MM.1S (cell line): ENCODE data around the gene EXOC3L4.

Experiments
- DNase-seq: peaks from one replicate; pipeline ENCODE4 v3.0.0-alpha.2; 2015
- H2AFZ ChIP-seq: fragments of 300-600 bp; sonication (generic); 2 replicates; pipeline ENCODE4 v1.6.0; 2016; ENCODE audit warnings: antibody characterized with exemption, low read length
- H3F3A ChIP-seq: fragments of 300-600 bp; sonication (generic); 2 replicates; pipeline ENCODE4 v1.6.1; 2016; ENCODE audit warnings: mild to moderate bottlenecking, antibody characterized with exemption, low read length, moderate library complexity, mixed read lengths; ENCODE audit not compliant: insufficient read depth
- H3K27ac ChIP-seq: fragments of 300-600 bp; sonication (generic); 2 replicates; pipeline ENCODE4 v1.5.1; 2016; ENCODE audit warnings: mild to moderate bottlenecking, low read length
- H3K27me3 ChIP-seq: fragments of 300-600 bp; sonication (generic); replicated peaks from 2 replicates; pipeline ENCODE4 v1.6.0; 2016; ENCODE audit warnings: low read length; ENCODE audit not compliant: insufficient read depth
- H3K36me3 ChIP-seq: fragments of 300-600 bp; sonication (generic); replicated peaks from 2 replicates; pipeline ENCODE4 v1.6.1; 2016; ENCODE audit warnings: mild to moderate bottlenecking, low read length, mixed read lengths; ENCODE audit not compliant: insufficient read depth
- H3K4me1 ChIP-seq: fragments of 300-600 bp; sonication (generic); 2 replicates; pipeline ENCODE4 v1.6.1; 2016; ENCODE audit warnings: low read length, mixed read lengths
- H3K4me2 ChIP-seq: fragments of 300-600 bp; sonication (generic); 2 replicates; pipeline ENCODE4 v1.6.0; 2016; ENCODE audit warnings: low read depth, low read length
- H3K4me3 ChIP-seq: fragments of 300-600 bp; sonication (generic); 2 replicates; pipeline ENCODE4 v1.5.1; 2016; ENCODE audit warnings: low read length, mixed read lengths
- H3K79me2 ChIP-seq: fragments of 300-600 bp; sonication (generic); 2 replicates; pipeline ENCODE4 v1.6.1; 2016; ENCODE audit warnings: mixed run types, low read length, mixed read lengths
- H3K9ac ChIP-seq: fragments of 300-600 bp; sonication (generic); 2 replicates; pipeline ENCODE4 v1.6.1; 2016; ENCODE audit warnings: low read length, mixed read lengths
- H3K9me2 ChIP-seq: fragments of 300-600 bp; sonication (generic); replicated peaks from 2 replicates; pipeline ENCODE4 v1.6.1; 2016; ENCODE audit warnings: mild to moderate bottlenecking, low read length, mixed read lengths; ENCODE audit not compliant: insufficient read depth
- H3K9me3 ChIP-seq: fragments of 300-600 bp; sonication (generic); replicated peaks from 2 replicates; pipeline ENCODE4 v1.6.1; 2016; ENCODE audit warnings: mild to moderate bottlenecking, low read length, mixed read lengths; ENCODE audit not compliant: insufficient read depth
- H4K20me1 ChIP-seq: fragments of 300-600 bp; sonication (generic); 2 replicates; pipeline ENCODE4 v1.6.1; 2016; ENCODE audit warnings: mild to moderate bottlenecking, low read length, moderate library complexity, mixed read lengths; ENCODE audit not compliant: insufficient read depth
- EZH2 ChIP-seq: fragments of 300-600 bp; sonication (generic); optimal IDR thresholded peaks from 2 replicates; pipeline ENCODE3; 2017; ENCODE audit warnings: low read depth, mild to moderate bottlenecking, antibody characterized with exemption, low read length, mixed read lengths
- EZH2phosphoT487 ChIP-seq: fragments of 300-600 bp; sonication (generic); IDR thresholded peaks from 2 replicates; pipeline ENCODE4 v1.6.1; 2018; ENCODE audit warnings: antibody characterized with exemption, low read length
- TF ChIP-seq, protein P1 (sequence below): fragments of 300-600 bp; sonication (generic); IDR thresholded peaks from 2 replicates; pipeline ENCODE4 v1.5.1; 2016; ENCODE audit warnings: antibody characterized with exemption, low read length, mixed read lengths

Gene EXOC3L4

DNA sequence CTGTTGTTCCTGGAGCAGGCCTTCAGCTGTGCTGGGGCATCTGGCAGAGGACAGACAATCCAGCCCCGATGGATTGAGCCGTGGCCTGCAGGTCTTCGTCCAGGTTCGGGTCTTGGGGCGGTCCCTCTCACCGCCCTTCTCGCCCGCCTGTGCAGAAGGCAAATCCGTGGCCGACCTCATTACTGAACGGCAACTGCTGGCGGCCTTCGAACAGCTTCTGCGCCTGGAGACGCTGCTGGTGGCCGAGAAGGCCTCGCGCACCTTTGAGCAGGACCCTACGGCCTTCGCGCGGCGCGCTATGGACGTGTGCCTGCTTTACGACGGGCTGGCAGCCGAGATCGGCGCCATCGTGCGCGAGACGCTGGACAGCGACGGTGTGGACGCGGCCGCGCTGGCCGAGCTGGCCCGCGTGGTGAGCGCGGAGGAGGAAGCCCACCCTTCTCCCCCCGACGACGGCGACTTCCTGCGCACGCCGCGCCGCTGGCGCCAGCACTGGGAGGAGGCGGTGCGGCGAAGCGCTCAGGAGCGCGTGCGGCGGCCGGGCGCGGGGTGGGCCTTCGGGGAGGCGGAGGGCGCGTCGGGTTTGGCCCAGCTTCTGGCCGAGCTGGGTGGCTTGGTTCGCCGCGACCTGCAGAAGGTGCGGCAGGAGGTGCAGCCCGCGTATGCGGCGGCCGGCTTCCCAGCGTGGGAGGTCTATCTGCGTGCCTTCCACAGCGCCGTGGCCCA is 7.6 kb downstream of the EXOC3L4 start:
- Histone ChIP-seq H3K27ac (no peak overlapping the region), H3K4me2 (no peak overlapping the region), H4K20me1 (no peaks in the 10 kb centered on the region), H3K79me2 (no peaks in the 10 kb centered on the region), H3K9me2 (no peaks in the 10 kb centered on the region), H3K9ac (no peak overlapping the region), H3K36me3 (no peaks in the 10 kb centered on the region), H2AFZ (no peak overlapping the region), H3K4me3 (no peak overlapping the region), H3F3A (no peaks in the 10 kb centered on the region; the same call in 1 of the 2 replicates), H3K27me3 (peaks cover 8% of the 10 kb centered on the region; the same call in 1 of the 2 replicates), H3K4me1 (0 out of 2 replicates have a peak, but pooled peaks cover 5% of the 10 kb centered on the region), H3K9me3 (no peaks in the 10 kb centered on the region)
- no peak for DNase-seq
- TF ChIP-seq, protein P1, sequence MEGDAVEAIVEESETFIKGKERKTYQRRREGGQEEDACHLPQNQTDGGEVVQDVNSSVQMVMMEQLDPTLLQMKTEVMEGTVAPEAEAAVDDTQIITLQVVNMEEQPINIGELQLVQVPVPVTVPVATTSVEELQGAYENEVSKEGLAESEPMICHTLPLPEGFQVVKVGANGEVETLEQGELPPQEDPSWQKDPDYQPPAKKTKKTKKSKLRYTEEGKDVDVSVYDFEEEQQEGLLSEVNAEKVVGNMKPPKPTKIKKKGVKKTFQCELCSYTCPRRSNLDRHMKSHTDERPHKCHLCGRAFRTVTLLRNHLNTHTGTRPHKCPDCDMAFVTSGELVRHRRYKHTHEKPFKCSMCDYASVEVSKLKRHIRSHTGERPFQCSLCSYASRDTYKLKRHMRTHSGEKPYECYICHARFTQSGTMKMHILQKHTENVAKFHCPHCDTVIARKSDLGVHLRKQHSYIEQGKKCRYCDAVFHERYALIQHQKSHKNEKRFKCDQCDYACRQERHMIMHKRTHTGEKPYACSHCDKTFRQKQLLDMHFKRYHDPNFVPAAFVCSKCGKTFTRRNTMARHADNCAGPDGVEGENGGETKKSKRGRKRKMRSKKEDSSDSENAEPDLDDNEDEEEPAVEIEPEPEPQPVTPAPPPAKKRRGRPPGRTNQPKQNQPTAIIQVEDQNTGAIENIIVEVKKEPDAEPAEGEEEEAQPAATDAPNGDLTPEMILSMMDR: no peak
- TF ChIP-seq EZH2 (no peak), EZH2phosphoT487 (no peak)

DNA sequence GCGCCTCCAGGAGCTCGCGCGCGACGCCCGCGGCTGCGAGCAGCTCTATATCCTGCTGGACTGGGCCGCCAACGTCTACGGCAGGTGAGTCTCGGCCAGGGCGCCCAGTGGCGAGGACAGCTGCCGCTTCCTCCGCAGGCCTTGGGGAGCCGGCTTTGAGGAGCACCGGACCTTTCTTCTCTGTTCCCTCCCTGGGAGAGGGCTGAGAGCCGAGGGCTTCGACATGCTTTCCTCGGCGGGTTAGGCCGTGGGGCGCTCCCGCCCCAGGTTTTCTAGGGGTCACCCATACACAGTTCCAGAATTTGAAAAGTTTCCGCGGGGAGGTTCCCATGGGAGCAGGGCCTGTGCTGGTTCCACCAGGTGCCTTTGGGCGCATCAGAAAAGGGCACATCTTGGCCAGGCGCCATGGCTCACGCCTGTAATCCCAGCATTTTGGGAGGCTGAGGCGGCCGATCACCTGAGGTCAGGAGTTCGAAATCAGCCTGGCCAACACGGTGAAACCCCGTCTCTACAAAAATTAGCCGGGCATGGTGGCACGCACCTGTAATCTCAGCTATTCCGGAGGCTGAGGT is 8.2 kb downstream of the EXOC3L4 start:
- Histone ChIP-seq H3K4me3 (no peak overlapping the region), H3F3A (no peaks in the 10 kb centered on the region; the same call in 1 of the 2 replicates)
- no peak for DNase-seq

DNA sequence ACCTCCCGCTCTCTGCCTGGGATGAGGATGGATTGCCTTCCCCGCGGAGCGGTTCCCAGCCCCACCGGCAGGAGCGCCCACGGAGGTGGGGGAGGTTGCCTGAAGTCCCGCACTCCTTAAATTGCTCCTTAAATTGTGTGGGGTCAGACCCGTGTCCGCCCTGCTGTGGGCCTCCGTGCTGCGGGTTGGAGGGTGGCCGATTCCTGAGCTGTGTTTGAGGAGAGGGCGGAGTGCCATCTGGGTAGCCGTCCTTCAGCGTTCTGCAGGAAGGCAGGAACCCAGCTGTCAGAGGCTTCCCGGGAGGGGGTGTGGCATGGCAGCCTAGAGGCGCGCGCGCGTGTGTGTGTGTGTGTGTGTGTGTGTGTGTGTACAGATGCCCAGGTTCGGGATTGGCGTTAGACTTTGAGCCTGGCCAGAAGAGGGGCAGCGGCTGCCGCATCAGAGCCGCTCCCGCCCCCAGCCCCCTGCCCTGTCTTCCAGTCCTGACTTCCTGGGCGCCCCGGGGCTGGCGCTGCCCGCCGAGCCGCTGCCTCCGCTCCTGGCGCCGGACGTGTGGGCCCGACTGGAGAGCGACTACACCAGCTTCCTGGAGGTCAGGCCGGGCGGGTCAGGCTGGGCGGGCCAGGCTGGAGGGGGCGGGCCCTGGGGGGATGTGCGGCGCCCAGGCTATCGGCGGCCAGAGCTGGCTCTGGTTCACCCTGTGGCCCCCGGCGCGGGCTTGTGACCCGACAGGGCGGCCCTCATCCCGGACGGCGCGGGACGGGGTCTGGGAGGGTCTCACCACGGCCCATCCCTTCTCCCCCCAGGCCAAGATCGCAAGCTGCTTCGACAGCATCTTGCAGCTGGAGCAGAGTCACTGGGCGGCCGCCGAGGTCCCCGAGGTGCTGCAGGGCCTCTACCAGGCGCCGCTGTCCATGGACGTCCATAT is 9.2 kb downstream of the EXOC3L4 start:
- Histone ChIP-seq H3K79me2 (no peaks in the 10 kb centered on the region), H3K4me3 (no peak overlapping the region), H3K9me3 (no peaks in the 10 kb centered on the region), H4K20me1 (no peaks in the 10 kb centered on the region), H3K4me2 (no peak overlapping the region; the same call in 1 of the 2 replicates), H3K27ac (no peak overlapping the region), H3K9ac (no peak overlapping the region), H3K27me3 (peaks cover 8% of the 10 kb centered on the region; the same call in 1 of the 2 replicates), H3K36me3 (no peaks in the 10 kb centered on the region), H3F3A (no peaks in the 10 kb centered on the region; the same call in 1 of the 2 replicates), H3K9me2 (no peaks in the 10 kb centered on the region), H3K4me1 (0 out of 2 replicates have a peak, but pooled peaks cover 5% of the 10 kb centered on the region), H2AFZ (no peak overlapping the region)
- no peak for TF ChIP-seq EZH2
- DNase-seq: no peak

More for the DNA sequence above, 8.2 kb downstream of the EXOC3L4 start:
- Histone ChIP-seq H3K4me1 (0 out of 2 replicates have a peak, but pooled peaks cover 5% of the 10 kb centered on the region), H3K27ac (no peak overlapping the region), H3K36me3 (no peaks in the 10 kb centered on the region), H3K9ac (no peak overlapping the region), H4K20me1 (no peaks in the 10 kb centered on the region), H3K9me2 (no peaks in the 10 kb centered on the region), H3K27me3 (peaks cover 8% of the 10 kb centered on the region; the same call in 1 of the 2 replicates), H3K9me3 (no peaks in the 10 kb centered on the region), H3K4me2 (no peak overlapping the region), H3K79me2 (no peaks in the 10 kb centered on the region), H2AFZ (no peak overlapping the region)
- TF ChIP-seq EZH2: no peak
- TF ChIP-seq, protein P1: no peak
